GM23248 (cell line): Measurements from ENCODE around the gene KCNMA1. TPM values are rescaled to one million over a fixed set of nuclear protein-coding genes. Genes with fewer than 3 reads are reported as not detected.

Experiments used
- DNase-seq: peaks from one replicate; pipeline ENCODE4 v3.0.0-alpha.2; 2015
- H2AFZ ChIP-seq: fragments of 200-600 bp; sonication (generic); 2 replicates; pipeline ENCODE4 v1.6.1; 2016; ENCODE audit warnings: antibody characterized with exemption
- H3F3A ChIP-seq: fragments of 200-600 bp; sonication (generic); 2 replicates; pipeline ENCODE4 v1.6.1; 2016; ENCODE audit warnings: mild to moderate bottlenecking, antibody characterized with exemption, mixed run types; ENCODE audit not compliant: insufficient read depth
- H3K27ac ChIP-seq: fragments of 200-600 bp; sonication (generic); 2 replicates; pipeline ENCODE4 v1.5.1; 2016; ENCODE audit warnings: mild to moderate bottlenecking
- H3K27me3 ChIP-seq: fragments of 200-600 bp; sonication (generic); replicated peaks from 2 replicates; pipeline ENCODE4 v1.6.1; 2016; ENCODE audit warnings: mild to moderate bottlenecking; ENCODE audit not compliant: insufficient read depth
- H3K36me3 ChIP-seq: fragments of 200-600 bp; sonication (generic); 2 replicates; pipeline ENCODE4 v1.6.1; 2016; ENCODE audit warnings: low read depth, mild to moderate bottlenecking
- H3K4me1 ChIP-seq: fragments of 200-600 bp; sonication (generic); 2 replicates; pipeline ENCODE4 v1.6.1; 2016; ENCODE audit warnings: mild to moderate bottlenecking; ENCODE audit not compliant: insufficient read depth
- H3K4me2 ChIP-seq: fragments of 200-600 bp; sonication (generic); one replicate; pipeline ENCODE4 v1.6.1; 2016; ENCODE audit warnings: mild to moderate bottlenecking; ENCODE audit not compliant: unreplicated experiment
- H3K4me3 ChIP-seq: fragments of 200-600 bp; sonication (generic); 2 replicates; pipeline ENCODE4 v1.5.1; 2016; ENCODE audit warnings: mild to moderate bottlenecking
- H3K79me2 ChIP-seq: fragments of 200-600 bp; sonication (generic); 2 replicates; pipeline ENCODE4 v1.6.1; 2016; ENCODE audit warnings: mild to moderate bottlenecking; ENCODE audit not compliant: insufficient read depth
- H3K9ac ChIP-seq: fragments of 200-600 bp; sonication (generic); 2 replicates; pipeline ENCODE4 v1.6.1; 2016; ENCODE audit warnings: mild to moderate bottlenecking
- H3K9me2 ChIP-seq: fragments of 200-600 bp; sonication (generic); 2 replicates; pipeline ENCODE4 v1.6.1; 2016; ENCODE audit warnings: mixed run types, mild to moderate bottlenecking, moderate library complexity; ENCODE audit not compliant: insufficient read depth
- H3K9me3 ChIP-seq: fragments of 200-600 bp; sonication (generic); one replicate; pipeline ENCODE4 v1.6.1; 2017; ENCODE audit warnings: low read depth
- H4K20me1 ChIP-seq: fragments of 200-600 bp; sonication (generic); 2 replicates; pipeline ENCODE4 v1.6.0; 2016; ENCODE audit not compliant: insufficient read depth
- EZH2 ChIP-seq: fragments of 200-600 bp; sonication (generic); IDR thresholded peaks from 2 replicates; pipeline ENCODE4 v1.6.1; 2018; ENCODE audit warnings: antibody characterized with exemption, mild to moderate bottlenecking; ENCODE audit not compliant: insufficient read depth, poor library complexity, severe bottlenecking
- EZH2phosphoT487 ChIP-seq: fragments of 200-600 bp; sonication (generic); IDR thresholded peaks from 2 replicates; pipeline ENCODE4 v1.6.1; 2018; ENCODE audit warnings: antibody characterized with exemption, moderate library complexity, mild to moderate bottlenecking, low read depth; ENCODE audit not compliant: insufficient read depth
- WGBS, 2 experiments: methylation state at CpG; one replicate each; pipeline ENCODE4 v1.1.6; 2015 to 2017; ENCODE audit warnings: low lambda C conversion rate in 2 of 2, low coverage in 1 of 2; ENCODE audit errors: missing lambda C conversion rate in 2 of 2; 5-methylcytosine and 5-hydroxymethylcytosine counted together
- in situ Hi-C: fragments of 300-500 bp; cut with MboI; formaldehyde crosslinking; loops from 2 replicates; pipeline ENCODE4 v1.15.0; 2020
- polyA plus RNA-seq: library from polyadenylated mRNA; unstranded; fragments of >200 nt; fragmentation: Nextera tagmentation; extraction: Ambion mirVana; gene quantifications from 2 replicates; pipeline ENCODE4 v1.2.1, GENCODE V29; 2016
- total RNA-seq: library from RNA; depleted of rRNA; stranded (reverse); fragments of >200 nt; shearing (Covaris generic); gene quantifications from 2 replicates; pipeline ENCODE4 v1.2.3, GENCODE V29; 2014

KCNMA1 gene
- total and polyA plus RNA-seq, 2 experiments from 2014 or later: 14.2 to 25.1 TPM

DNA sequence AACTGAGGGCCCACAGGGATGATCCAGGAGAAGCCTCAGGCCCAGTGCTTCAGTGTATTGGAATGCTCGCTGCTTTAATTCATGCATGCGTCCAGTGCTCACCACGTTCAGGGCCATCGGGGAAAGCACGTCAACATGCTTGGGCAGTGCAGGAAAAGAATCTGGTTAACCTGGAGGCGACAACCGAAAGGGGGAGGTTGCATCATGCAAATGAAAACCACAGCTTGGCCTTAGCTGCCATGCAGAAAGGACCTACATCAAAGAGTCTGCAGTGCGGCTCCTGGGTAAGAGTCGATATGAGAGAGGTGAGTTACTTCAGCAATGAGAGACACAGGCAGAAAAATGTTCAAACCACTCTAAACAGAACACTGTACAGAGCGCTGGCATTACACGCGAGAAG lies 440.1 kb downstream of the KCNMA1 start:
- no peaks in the 10 kb centered on the region for H3K36me3 ChIP-seq
- no peak overlapping the region for H3K27ac ChIP-seq
- DNase-seq: no peak
- in situ Hi-C loops: no loop called here
- H3K9me3 ChIP-seq: no peaks in the 10 kb centered on the region
- H3K9ac ChIP-seq: no peak overlapping the region
- no peak for TF ChIP-seq EZH2phosphoT487
- TF ChIP-seq EZH2: no peak
- no peak overlapping the region for H3K4me3 ChIP-seq
- H3K4me2 ChIP-seq: no peak overlapping the region
- H3K4me1 ChIP-seq: peaks cover 14% of the 10 kb centered on the region
- no peaks in the 10 kb centered on the region for H3K27me3 ChIP-seq
- 84 to 87% methylated on average over 12 of the region's 12 CpGs for WGBS, 2 experiments
- H4K20me1 ChIP-seq: no peaks in the 10 kb centered on the region
- H2AFZ ChIP-seq: no peak overlapping the region
- H3F3A ChIP-seq: peaks cover 21% of the 10 kb centered on the region; the same call in 1 of the 2 replicates
- no peaks in the 10 kb centered on the region for H3K79me2 ChIP-seq
- no peaks in the 10 kb centered on the region for H3K9me2 ChIP-seq

GRCh38 chr10:77196614-77197013 lies 441.0 kb downstream of the KCNMA1 start:
- H3K4me2 ChIP-seq: no peak overlapping the region
- no peaks in the 10 kb centered on the region for H4K20me1 ChIP-seq
- H3K27ac ChIP-seq: no peak overlapping the region
- no peak for TF ChIP-seq EZH2
- no peak for TF ChIP-seq EZH2phosphoT487
- H3K27me3 ChIP-seq: no peaks in the 10 kb centered on the region
- no peaks in the 10 kb centered on the region for H3K36me3 ChIP-seq
- no peak overlapping the region for H3K4me3 ChIP-seq
- no peak overlapping the region for H2AFZ ChIP-seq
- no peak overlapping the region for H3K9ac ChIP-seq
- no peak for DNase-seq
- H3K9me3 ChIP-seq: no peaks in the 10 kb centered on the region
- H3F3A ChIP-seq: peaks cover 21% of the 10 kb centered on the region; the same call in 1 of the 2 replicates
- WGBS, 2 experiments: 94 to 100% methylated on average over 2 of the region's 2 CpGs
- H3K9me2 ChIP-seq: no peaks in the 10 kb centered on the region
- in situ Hi-C loops: no loop called here
- peaks cover 14% of the 10 kb centered on the region for H3K4me1 ChIP-seq
- H3K79me2 ChIP-seq: no peaks in the 10 kb centered on the region

DNA sequence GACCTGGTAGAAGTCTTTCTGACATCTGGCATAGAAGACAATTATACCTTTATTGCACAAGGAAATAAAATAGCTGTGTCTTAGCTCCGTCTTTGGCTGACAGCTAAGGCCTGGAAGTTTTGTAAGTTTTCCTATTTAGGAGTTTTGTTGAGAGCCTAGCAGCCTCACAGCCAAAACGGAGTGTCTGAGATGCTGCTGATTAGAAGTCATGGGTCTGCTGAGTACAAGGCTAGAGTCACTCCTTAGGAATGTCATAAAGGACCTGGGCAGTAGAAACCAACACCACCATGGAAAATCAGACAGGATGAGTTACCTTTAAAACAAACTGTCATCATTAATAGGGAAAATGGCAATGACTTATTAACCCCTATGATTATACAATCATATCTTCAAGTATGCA lies 442.5 kb downstream of the KCNMA1 start:
- Histone ChIP-seq H2AFZ (no peak overlapping the region), H3K4me3 (no peak overlapping the region), H3K4me1 (peaks cover 14% of the 10 kb centered on the region), H3K9ac (peak overlapping the region; percentile 39), H3K79me2 (no peaks in the 10 kb centered on the region), H3K36me3 (no peaks in the 10 kb centered on the region), H3K9me3 (no peaks in the 10 kb centered on the region), H3K4me2 (peak overlapping the region; percentile 32), H3K27me3 (no peaks in the 10 kb centered on the region), H3K9me2 (no peaks in the 10 kb centered on the region), H4K20me1 (no peaks in the 10 kb centered on the region), H3F3A (peaks cover 21% of the 10 kb centered on the region; the same call in 1 of the 2 replicates), H3K27ac (peak overlapping the region; percentile 54)
- DNase-seq: peak; percentile 88
- WGBS, 2 experiments: 0 to 5% methylated on average over 2 of the region's 2 CpGs
- in situ Hi-C loops: no loop called here
- TF ChIP-seq EZH2phosphoT487 (no peak), EZH2 (no peak)

GRCh38 chr10:77193001-77193400 lies 444.6 kb downstream of the KCNMA1 start:
- WGBS, 2 experiments: 80 to 87% methylated on average over 2 of the region's 2 CpGs
- Histone ChIP-seq H3F3A (peaks cover 21% of the 10 kb centered on the region; the same call in 1 of the 2 replicates), H3K9ac (no peak overlapping the region), H2AFZ (no peak overlapping the region), H4K20me1 (no peaks in the 10 kb centered on the region), H3K4me3 (no peak overlapping the region), H3K36me3 (no peaks in the 10 kb centered on the region), H3K4me1 (peaks cover 19% of the 10 kb centered on the region), H3K9me3 (no peaks in the 10 kb centered on the region), H3K79me2 (no peaks in the 10 kb centered on the region), H3K9me2 (no peaks in the 10 kb centered on the region), H3K4me2 (no peak overlapping the region), H3K27ac (no peak overlapping the region), H3K27me3 (no peaks in the 10 kb centered on the region)
- DNase-seq: no peak
- in situ Hi-C loops: no loop called here
- TF ChIP-seq EZH2 (no peak), EZH2phosphoT487 (no peak)

GRCh38 chr10:77192402-77192801 lies 445.2 kb downstream of the KCNMA1 start:
- 82 to 87% methylated on average over 3 of the region's 3 CpGs for WGBS, 2 experiments
- Histone ChIP-seq H3K9ac (no peak overlapping the region), H3K4me3 (no peak overlapping the region), H3K4me2 (no peak overlapping the region), H3K27ac (no peak overlapping the region), H3F3A (peaks cover 21% of the 10 kb centered on the region; the same call in 1 of the 2 replicates), H3K27me3 (no peaks in the 10 kb centered on the region), H3K9me2 (no peaks in the 10 kb centered on the region), H3K4me1 (peaks cover 24% of the 10 kb centered on the region), H4K20me1 (no peaks in the 10 kb centered on the region), H3K79me2 (no peaks in the 10 kb centered on the region), H2AFZ (no peak overlapping the region), H3K9me3 (no peaks in the 10 kb centered on the region), H3K36me3 (no peaks in the 10 kb centered on the region)
- no peak for DNase-seq
- TF ChIP-seq EZH2phosphoT487 (no peak), EZH2 (no peak)
- in situ Hi-C loops: no loop called here
